GM18526 (cell line): Measurements from ENCODE around the gene RIMS4.

ENCODE experiments used
- POLR2A ChIP-seq: IDR thresholded peaks from 3 replicates; pipeline ENCODE4 v1.6.1; 2011; ENCODE audit not compliant: insufficient read length; ENCODE audit errors: extremely low read depth

The RIMS4 gene

GRCh38 chr20:44810391-44811149, at the start of gene RIMS4:
TSS of gene RIMS4 (minus strand) at chr20:44810546. CDS start at chr20:44810271, 275 bp downstream.
- no peak for TF ChIP-seq POLR2A

GRCh38 chr20:44858606-44859360, 48.4 kb upstream of the RIMS4 start:
- TF ChIP-seq POLR2A = no peak

- TF ChIP-seq POLR2A = no peak
Measured at GRCh38 chr20:44856856-44857448, 46.6 kb upstream of the RIMS4 start.

GRCh38 chr20:44856442-44856841, 46.1 kb upstream of the RIMS4 start:
- TF ChIP-seq POLR2A = no peak

GRCh38 chr20:44851545-44851944, 41.2 kb upstream of the RIMS4 start:
- no peak for TF ChIP-seq POLR2A

- TF ChIP-seq POLR2A = no peak
Measured at GRCh38 chr20:44850837-44851236, 40.5 kb upstream of the RIMS4 start.

- TF ChIP-seq POLR2A = no peak
Measured at GRCh38 chr20:44850272-44850671, 39.9 kb upstream of the RIMS4 start.

GRCh38 chr20:44849703-44850102, 39.4 kb upstream of the RIMS4 start:
- no peak for TF ChIP-seq POLR2A

GRCh38 chr20:44848254-44849015, 38.1 kb upstream of the RIMS4 start:
- TF ChIP-seq POLR2A = no peak

GRCh38 chr20:44843876-44844275, 33.5 kb upstream of the RIMS4 start:
- TF ChIP-seq POLR2A = no peak

GRCh38 chr20:44841955-44842354, 31.6 kb upstream of the RIMS4 start:
- TF ChIP-seq POLR2A = no peak

GRCh38 chr20:44840826-44841225, 30.5 kb upstream of the RIMS4 start:
- no peak for TF ChIP-seq POLR2A

GRCh38 chr20:44839481-44839880, 29.1 kb upstream of the RIMS4 start:
- TF ChIP-seq POLR2A = no peak

GRCh38 chr20:44838521-44838920, 28.2 kb upstream of the RIMS4 start:
- no peak for TF ChIP-seq POLR2A

GRCh38 chr20:44837946-44838345, 27.6 kb upstream of the RIMS4 start:
- no peak for TF ChIP-seq POLR2A
